Endodermal cell (in vitro differentiated cells): ENCODE measurements around the gene MFSD11. TPM values are rescaled to one million over a fixed set of nuclear protein-coding genes. Genes with fewer than 3 reads are reported as not detected.
A peak's percentile ranks its signal among the peaks of the same experiment; 100 is the strongest.

Experiments
- DNase-seq: peaks from one replicate; pipeline ENCODE4 v3.0.0-alpha.2; 2017
- H3K27ac ChIP-seq: 2 replicates; pipeline ENCODE4 v1.5.1; 2013; ENCODE audit warnings: mild to moderate bottlenecking, low read depth, low read length, moderate library complexity
- H3K27me3 ChIP-seq: 2 replicates; pipeline ENCODE4 v1.6.1; 2013; ENCODE audit warnings: mild to moderate bottlenecking, low read length, moderate library complexity; ENCODE audit not compliant: insufficient read depth, control insufficient read depth, poor library complexity, severe bottlenecking
- H3K36me3 ChIP-seq: 2 replicates; pipeline ENCODE4 v1.7.0; 2013; ENCODE audit warnings: mild to moderate bottlenecking, low read length, moderate library complexity; ENCODE audit not compliant: control insufficient read depth, insufficient read depth
- H3K4me1 ChIP-seq: one replicate; pipeline ENCODE4 v1.7.0; 2013; ENCODE audit warnings: low read length; ENCODE audit not compliant: control insufficient read depth, insufficient read depth
- H3K4me3 ChIP-seq: 2 replicates; pipeline ENCODE4 v1.5.1; 2013; ENCODE audit warnings: mild to moderate bottlenecking, low read length, moderate library complexity
- H3K9ac ChIP-seq: 2 replicates; pipeline ENCODE4 v1.6.1; 2013; ENCODE audit warnings: mild to moderate bottlenecking, low read length, moderate library complexity; ENCODE audit not compliant: poor library complexity, severe bottlenecking; ENCODE audit errors: extremely low read depth
- H3K9me3 ChIP-seq: 2 replicates; pipeline ENCODE4 v1.6.1; 2013; ENCODE audit warnings: mild to moderate bottlenecking, low read length, moderate library complexity; ENCODE audit not compliant: control insufficient read depth
- H3K27ac Mint-ChIP-seq: 2 replicates; pipeline ENCODE4 v1.8.0; 2020; ENCODE audit warnings: mixed read lengths
- H3K27me3 Mint-ChIP-seq: 2 replicates; pipeline ENCODE4 v1.8.0; 2021; ENCODE audit warnings: mild to moderate bottlenecking, mixed read lengths; ENCODE audit not compliant: insufficient read depth
- H3K36me3 Mint-ChIP-seq: 2 replicates; pipeline ENCODE4 v1.8.0; 2020; ENCODE audit warnings: low read depth, mixed read lengths
- H3K4me1 Mint-ChIP-seq: 2 replicates; pipeline ENCODE4 v1.8.0; 2020; ENCODE audit warnings: mixed read lengths
- H3K4me3 Mint-ChIP-seq: 2 replicates; pipeline ENCODE4 v1.8.0; 2020; ENCODE audit warnings: mild to moderate bottlenecking, moderate library complexity, mixed read lengths
- H3K9me3 Mint-ChIP-seq: 2 replicates; pipeline ENCODE4 v1.8.0; 2020; ENCODE audit warnings: mild to moderate bottlenecking, mixed read lengths
- CTCF ChIP-seq: fragments of 200-600 bp; sonication (generic); conservative IDR thresholded peaks from 2 replicates; pipeline ENCODE4 v1.5.0; 2021; ENCODE audit warnings: antibody characterized with exemption, mild to moderate bottlenecking
- WGBS, 2 experiments: methylation state at CpG; one replicate each; pipeline versions ENCODE4 v1.1.5 to v1.1.7; 2013; ENCODE audit warnings: missing lambda C conversion rate in 2 of 2, mixed read lengths in 1 of 2; ENCODE audit not compliant: insufficient coverage in 1 of 2, insufficient read length in 1 of 2; 5-methylcytosine and 5-hydroxymethylcytosine counted together
- total RNA-seq, 2 donors: library from RNA; stranded (reverse); fragmentation: NEBNext Ultra II Directional in 1 of 2; extraction: Animal tissue kit (Norgen Biotek cat#: 25700) in 1 of 2; gene quantifications; 2 replicates in 1 of 2; 3 replicates in 1 of 2; pipeline ENCODE4 v1.2.1, GENCODE V29; 2021

Gene MFSD11
- total RNA-seq, 2 donors from 2014 or later = 29.3 to 33.3 TPM

- peaks cover 60% of the 10 kb centered on the region for H3K36me3 Mint-ChIP-seq
- H3K27ac Mint-ChIP-seq = peak overlapping the region; percentile 23
- H3K4me1 ChIP-seq = no peaks in the 10 kb centered on the region
- WGBS, 2 experiments = 95 to 99% methylated on average over 7 to 10 of the region's 10 CpGs
- no peak overlapping the region for H3K4me3 ChIP-seq
- no peak overlapping the region for H3K4me3 Mint-ChIP-seq
- H3K9me3 Mint-ChIP-seq = no peaks in the 10 kb centered on the region
- TF ChIP-seq CTCF = no peak
- H3K27me3 ChIP-seq = no peaks in the 10 kb centered on the region
- H3K9me3 ChIP-seq = no peaks in the 10 kb centered on the region
- H3K9ac ChIP-seq = no peak overlapping the region
- H3K36me3 ChIP-seq = peaks cover 60% of the 10 kb centered on the region
- H3K27me3 Mint-ChIP-seq = no peaks in the 10 kb centered on the region
- DNase-seq = no peak
- H3K27ac ChIP-seq = no peak overlapping the region
- peaks cover 3% of the 10 kb centered on the region for H3K4me1 Mint-ChIP-seq
Measured at GRCh38 chr17:76775021-76775600, 37.2 kb downstream of the MFSD11 start.

DNA sequence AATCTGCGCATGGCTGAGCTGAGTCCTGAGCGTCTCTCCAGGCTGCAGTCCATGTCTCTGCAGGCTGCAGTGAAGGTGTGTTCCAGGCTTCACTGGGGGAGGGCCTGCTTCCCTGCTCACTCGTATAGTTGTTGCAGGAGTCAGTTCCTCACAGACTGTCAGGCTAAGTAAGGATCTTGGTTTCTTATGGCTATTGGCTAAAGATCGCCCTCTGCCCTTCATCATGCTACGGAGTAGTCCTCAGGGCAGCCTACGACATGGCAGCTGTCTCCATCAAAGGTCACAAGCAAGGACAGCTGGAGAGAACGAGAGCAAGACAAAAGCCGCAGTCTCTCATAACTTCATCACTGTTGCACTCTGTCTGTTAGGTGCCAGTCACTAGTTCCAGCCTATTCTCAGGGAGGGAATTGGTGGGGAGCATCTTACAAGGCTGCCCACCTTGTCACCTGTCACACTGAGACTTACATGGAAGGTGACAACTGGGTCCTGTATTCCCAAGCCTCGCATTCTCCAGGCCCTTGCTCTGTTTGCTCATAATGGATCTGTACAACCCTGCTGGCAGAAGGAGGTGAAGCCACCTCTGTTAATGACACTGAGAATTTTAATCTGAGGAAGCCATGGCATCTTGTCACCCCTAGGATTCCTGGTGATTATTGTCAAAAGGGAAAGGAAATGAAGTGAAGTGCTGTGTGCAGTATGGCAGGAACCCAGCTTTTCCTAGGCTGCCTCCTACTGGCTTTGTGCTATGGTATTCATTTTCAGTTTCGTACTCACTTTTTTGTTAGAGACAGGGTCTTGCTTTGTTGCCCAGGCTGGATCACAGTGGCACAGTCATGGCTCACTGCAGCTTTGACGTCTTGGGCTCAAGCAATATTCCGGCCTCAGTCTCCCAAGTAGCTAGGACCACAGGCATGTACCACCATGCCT, 43.4 kb downstream of the MFSD11 start:
- H3K27ac Mint-ChIP-seq = peak overlapping the region; percentile 70
- H3K27ac ChIP-seq = no peak overlapping the region
- peak; percentile 38 for TF ChIP-seq CTCF
- H3K9me3 ChIP-seq = no peaks in the 10 kb centered on the region
- no peak overlapping the region for H3K9ac ChIP-seq
- WGBS, 2 experiments = 88 to 92% methylated on average over 8 to 12 of the region's 12 CpGs
- H3K27me3 ChIP-seq = no peaks in the 10 kb centered on the region
- no peaks in the 10 kb centered on the region for H3K27me3 Mint-ChIP-seq
- no peak overlapping the region for H3K4me3 ChIP-seq
- H3K4me1 Mint-ChIP-seq = peaks cover 4% of the 10 kb centered on the region
- H3K36me3 Mint-ChIP-seq = peaks cover 37% of the 10 kb centered on the region
- peak; percentile 68 for DNase-seq
- H3K9me3 Mint-ChIP-seq = no peaks in the 10 kb centered on the region
- no peak overlapping the region for H3K4me3 Mint-ChIP-seq
- peaks cover 25% of the 10 kb centered on the region for H3K36me3 ChIP-seq
- no peaks in the 10 kb centered on the region for H3K4me1 ChIP-seq

GRCh38 chr17:76783146-76783545, 45.2 kb downstream of the MFSD11 start:
- no peak overlapping the region for H3K27ac Mint-ChIP-seq
- no peak for DNase-seq
- no peak overlapping the region for H3K4me3 Mint-ChIP-seq
- Histone ChIP-seq H3K36me3 (peaks cover 20% of the 10 kb centered on the region), H3K9ac (no peak overlapping the region), H3K27ac (no peak overlapping the region), H3K27me3 (no peaks in the 10 kb centered on the region), H3K4me3 (no peak overlapping the region), H3K9me3 (no peaks in the 10 kb centered on the region), H3K4me1 (no peaks in the 10 kb centered on the region)
- no peaks in the 10 kb centered on the region for H3K27me3 Mint-ChIP-seq
- no peaks in the 10 kb centered on the region for H3K9me3 Mint-ChIP-seq
- 92% methylated on average over 4 of the region's 5 CpGs; no CpG with 5 or more reads in 1 of the 2 experiments for WGBS, 2 experiments
- no peak for TF ChIP-seq CTCF
- peaks cover 4% of the 10 kb centered on the region for H3K4me1 Mint-ChIP-seq
- H3K36me3 Mint-ChIP-seq = peaks cover 28% of the 10 kb centered on the region
